Stimulated activated naive B cell treated with anti-CD40 and anti-IgM and Interleukin-4, amounts not matched to agents 10 μg/mL and 1 μg/mL and 100 μg/mL, for 72 hours (primary cell): ENCODE results near the gene DCLK1.
"Not testable (repeated sequence)": the region's sequence is repeated elsewhere in the genome, so short reads cannot be mapped to it uniquely, and the experiment has no call there.

Experiments
- ATAC-seq, 2 donors: fragments of 150-1000 bp; cut with Tn5 transposase; replicated peaks; 2 replicates each; pipeline ENCODE4 v1.10.0; 2021; ENCODE audit warnings: moderate library complexity in 1 of 2
- DNase-seq: peaks from one replicate; pipeline ENCODE4 v3.0.0; 2021
- H3K27ac Mint-ChIP-seq: one replicate; pipeline ENCODE4 v1.8.0; 2022; ENCODE audit warnings: mild to moderate bottlenecking, mixed read lengths
- H3K27me3 Mint-ChIP-seq, 2 donors: one replicate each; pipeline ENCODE4 v1.8.0; 2022; ENCODE audit warnings: mixed read lengths in 2 of 2
- H3K36me3 Mint-ChIP-seq, 2 donors: one replicate each; pipeline ENCODE4 v1.8.0; 2022; ENCODE audit warnings: mixed read lengths in 2 of 2, mild to moderate bottlenecking in 1 of 2
- H3K4me1 Mint-ChIP-seq, 2 donors: one replicate each; pipeline ENCODE4 v1.8.0; 2022; ENCODE audit warnings: mixed read lengths in 2 of 2, mild to moderate bottlenecking in 1 of 2
- H3K4me3 Mint-ChIP-seq, 2 donors: one replicate each; pipeline ENCODE4 v1.8.0; 2022; ENCODE audit warnings: mild to moderate bottlenecking in 2 of 2, mixed read lengths in 2 of 2, moderate library complexity in 1 of 2
- H3K9me3 Mint-ChIP-seq, 2 donors: one replicate each; pipeline ENCODE4 v1.8.0; 2022; ENCODE audit warnings: mixed read lengths in 2 of 2, mild to moderate bottlenecking in 1 of 2

DCLK1 gene

DNA sequence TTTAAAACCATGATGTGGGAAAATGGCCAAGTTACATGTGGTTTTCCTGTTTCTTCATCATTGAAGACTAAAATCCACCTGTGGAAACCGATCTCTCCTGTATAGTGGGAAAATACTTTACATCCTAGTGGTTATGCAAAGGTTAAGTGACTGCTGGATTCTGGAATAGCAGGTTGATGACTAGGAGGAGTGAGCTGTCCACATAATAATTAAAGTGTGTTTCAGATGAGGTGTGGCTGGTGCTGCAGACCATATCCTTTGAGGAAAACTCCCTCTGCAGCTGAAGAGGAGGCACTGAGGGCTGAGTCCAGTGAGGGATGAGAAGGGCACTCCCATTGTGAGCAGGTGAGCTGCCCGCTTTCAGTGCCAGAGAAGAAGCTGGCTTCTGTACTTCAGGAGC lies 43.2 kb downstream of the DCLK1 start:
- Mint-ChIP-seq H3K27me3 (no peaks in the 10 kb centered on the region), H3K4me1 (no peaks in the 10 kb centered on the region), H3K4me3 (no peak overlapping the region), H3K9me3 (peaks cover 0 to 4% of the 10 kb centered on the region in 2 donors), H3K36me3 (no peaks in the 10 kb centered on the region), H3K27ac (no peak overlapping the region)
- no peak for DNase-seq
- ATAC-seq = no peak

DNA sequence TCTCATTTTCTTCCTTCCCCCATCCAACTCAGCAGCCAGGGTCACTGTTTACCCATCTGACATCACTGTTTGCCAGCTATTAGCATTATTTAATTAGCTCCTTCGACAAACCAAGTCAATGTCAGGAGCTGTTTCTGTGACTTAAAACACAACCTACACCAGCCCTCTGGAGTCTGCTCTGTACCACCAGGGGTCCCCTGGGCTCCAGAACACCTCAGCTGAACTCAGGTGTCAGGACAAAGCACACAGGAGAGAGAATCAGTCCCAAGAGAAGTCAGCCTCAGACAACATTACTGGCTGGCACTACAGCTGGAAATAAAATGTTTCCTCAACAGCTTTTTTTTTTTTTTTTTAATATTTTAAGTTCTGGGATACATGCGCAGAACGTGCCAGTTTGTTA lies 45.1 kb downstream of the DCLK1 start:
- DNase-seq (no peak), ATAC-seq (no peak)
- H3K36me3 Mint-ChIP-seq = no peaks in the 10 kb centered on the region
- no peak overlapping the region for H3K27ac Mint-ChIP-seq
- no peaks in the 10 kb centered on the region for H3K27me3 Mint-ChIP-seq
- H3K4me3 Mint-ChIP-seq = no peak overlapping the region
- H3K4me1 Mint-ChIP-seq = no peaks in the 10 kb centered on the region
- no peaks in the 10 kb centered on the region for H3K9me3 Mint-ChIP-seq

DNA sequence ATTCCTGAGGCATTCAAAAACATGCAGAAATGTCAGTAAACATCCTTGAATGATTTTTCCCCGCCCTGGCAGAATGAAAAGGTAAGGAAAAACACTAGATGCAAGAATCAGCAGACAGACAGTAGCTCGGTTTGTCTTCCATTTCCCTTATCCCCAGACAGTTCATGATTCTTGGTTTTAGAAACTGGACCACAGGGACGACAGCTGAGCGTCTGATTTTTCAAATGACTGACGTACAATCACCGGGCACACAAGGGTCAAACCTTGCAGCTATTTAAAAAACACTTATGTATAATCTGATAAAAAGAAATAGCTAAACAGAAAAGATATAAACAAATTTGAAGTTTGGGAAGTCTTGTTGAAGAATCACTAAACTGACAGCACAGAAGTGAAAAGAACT lies 47.1 kb downstream of the DCLK1 start:
- Mint-ChIP-seq H3K36me3 (no peaks in the 10 kb centered on the region), H3K27ac (no peak overlapping the region), H3K4me1 (no peaks in the 10 kb centered on the region)

DNA sequence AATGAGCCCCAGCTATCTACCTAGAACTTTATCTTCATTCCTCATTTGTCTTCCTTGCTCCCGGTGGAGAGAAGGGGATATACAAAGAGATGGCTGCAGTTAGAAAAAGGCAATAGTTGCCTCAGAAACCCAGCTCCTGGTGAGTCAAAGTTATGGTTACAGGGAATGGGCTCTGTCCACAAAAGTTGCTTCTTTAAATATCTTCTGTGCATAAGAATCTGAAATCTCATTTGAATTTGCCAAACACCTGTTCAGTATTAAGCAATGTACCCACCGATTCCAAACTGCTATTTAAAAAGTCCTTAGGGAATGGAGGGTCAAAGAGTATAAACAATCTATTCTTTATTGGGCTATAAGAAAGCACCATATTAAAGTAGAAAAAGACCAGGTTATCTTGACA lies 48.4 kb downstream of the DCLK1 start:
- Mint-ChIP-seq H3K27ac (no peak overlapping the region), H3K4me3 (no peak overlapping the region)
- ATAC-seq = no peak

More for the DNA sequence above, 47.1 kb downstream of the DCLK1 start:
- DNase-seq (no peak), ATAC-seq (no peak)
- peaks cover 0 to 4% of the 10 kb centered on the region in 2 donors for H3K9me3 Mint-ChIP-seq
- no peak overlapping the region for H3K4me3 Mint-ChIP-seq
- H3K27me3 Mint-ChIP-seq = no peaks in the 10 kb centered on the region

DNA sequence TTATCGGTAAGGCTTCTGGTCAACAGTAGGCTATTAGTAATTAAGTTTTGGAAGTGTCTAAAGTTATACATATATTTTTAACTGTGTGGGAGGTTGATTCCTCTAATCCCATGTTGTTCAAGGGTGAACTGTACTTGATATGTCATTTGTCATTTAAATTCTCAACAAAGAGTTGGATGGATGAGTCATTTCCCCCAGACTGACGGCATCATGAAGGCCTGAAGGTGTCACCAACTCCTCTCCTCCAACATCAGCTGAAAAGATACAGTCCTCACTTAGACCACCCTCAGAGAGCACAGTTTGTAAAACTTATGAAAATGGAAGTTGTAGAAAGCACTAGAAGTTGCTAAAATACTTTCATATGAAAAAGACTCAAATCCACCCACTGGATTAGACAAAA lies 48.8 kb downstream of the DCLK1 start:
- no peak for DNase-seq

More for the DNA sequence above, 48.4 kb downstream of the DCLK1 start:
- DNase-seq = no peak
- no peaks in the 10 kb centered on the region for H3K27me3 Mint-ChIP-seq
- H3K9me3 Mint-ChIP-seq = peaks cover 2 to 6% of the 10 kb centered on the region in 2 donors
- no peaks in the 10 kb centered on the region for H3K4me1 Mint-ChIP-seq
- no peaks in the 10 kb centered on the region for H3K36me3 Mint-ChIP-seq

DNA sequence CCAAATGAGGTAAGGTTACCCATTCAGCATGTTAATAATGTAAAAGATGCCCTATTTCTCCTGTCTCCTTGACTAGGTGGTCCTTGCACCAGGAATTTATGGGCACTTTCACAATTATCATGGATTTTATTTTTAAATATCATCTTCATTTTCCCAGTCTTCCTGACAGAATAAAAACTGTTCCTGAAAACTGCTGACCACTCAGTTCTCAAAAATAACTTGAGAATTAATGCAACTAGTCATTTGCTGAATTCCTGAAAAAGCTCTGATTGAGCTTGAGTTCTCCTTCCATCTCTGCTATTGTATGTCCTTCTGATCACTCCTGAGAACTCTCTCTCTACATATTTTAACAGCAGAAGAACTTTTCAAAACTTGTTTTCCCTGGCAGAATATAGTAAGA lies 55.0 kb downstream of the DCLK1 start:
- H3K9me3 Mint-ChIP-seq = peaks cover 2 to 7% of the 10 kb centered on the region in 2 donors
- no peak overlapping the region for H3K27ac Mint-ChIP-seq
- H3K4me1 Mint-ChIP-seq = no peaks in the 10 kb centered on the region
- H3K4me3 Mint-ChIP-seq = no peak overlapping the region
- DNase-seq (no peak), ATAC-seq (no peak)
- H3K27me3 Mint-ChIP-seq = no peaks in the 10 kb centered on the region
- no peaks in the 10 kb centered on the region for H3K36me3 Mint-ChIP-seq

More for the DNA sequence above, 48.8 kb downstream of the DCLK1 start:
- Mint-ChIP-seq H3K27ac (no peak overlapping the region), H3K4me1 (no peaks in the 10 kb centered on the region), H3K36me3 (no peaks in the 10 kb centered on the region), H3K9me3 (peaks cover 2 to 7% of the 10 kb centered on the region in 2 donors), H3K27me3 (no peaks in the 10 kb centered on the region), H3K4me3 (no peak overlapping the region)
- no peak for ATAC-seq

DNA sequence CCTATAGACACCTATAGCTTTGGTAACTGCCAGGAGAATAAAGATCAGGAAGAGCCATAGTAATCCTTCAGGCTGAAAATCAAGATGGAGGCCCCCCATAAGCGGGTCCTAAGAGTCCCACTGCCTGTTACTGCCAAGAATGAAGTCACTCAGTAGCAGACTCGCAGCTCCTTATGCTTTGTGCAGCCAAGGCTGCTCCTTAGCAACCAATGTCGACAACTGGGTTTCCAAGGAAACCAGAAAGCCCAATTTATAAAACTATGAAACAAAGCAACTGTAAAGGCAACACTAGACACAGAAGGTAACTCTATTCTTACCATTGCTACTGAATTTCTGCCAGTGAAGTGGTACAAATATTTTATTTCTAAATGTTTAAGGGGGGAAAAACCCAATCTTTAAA lies 56.5 kb downstream of the DCLK1 start:
- no peak overlapping the region for H3K4me3 Mint-ChIP-seq
- no peak overlapping the region for H3K27ac Mint-ChIP-seq
- no peaks in the 10 kb centered on the region for H3K4me1 Mint-ChIP-seq
- H3K9me3 Mint-ChIP-seq = peaks cover 2 to 3% of the 10 kb centered on the region in 2 donors
- H3K36me3 Mint-ChIP-seq = no peaks in the 10 kb centered on the region
- DNase-seq = no peak
- no peaks in the 10 kb centered on the region for H3K27me3 Mint-ChIP-seq
- no peak for ATAC-seq

DNA sequence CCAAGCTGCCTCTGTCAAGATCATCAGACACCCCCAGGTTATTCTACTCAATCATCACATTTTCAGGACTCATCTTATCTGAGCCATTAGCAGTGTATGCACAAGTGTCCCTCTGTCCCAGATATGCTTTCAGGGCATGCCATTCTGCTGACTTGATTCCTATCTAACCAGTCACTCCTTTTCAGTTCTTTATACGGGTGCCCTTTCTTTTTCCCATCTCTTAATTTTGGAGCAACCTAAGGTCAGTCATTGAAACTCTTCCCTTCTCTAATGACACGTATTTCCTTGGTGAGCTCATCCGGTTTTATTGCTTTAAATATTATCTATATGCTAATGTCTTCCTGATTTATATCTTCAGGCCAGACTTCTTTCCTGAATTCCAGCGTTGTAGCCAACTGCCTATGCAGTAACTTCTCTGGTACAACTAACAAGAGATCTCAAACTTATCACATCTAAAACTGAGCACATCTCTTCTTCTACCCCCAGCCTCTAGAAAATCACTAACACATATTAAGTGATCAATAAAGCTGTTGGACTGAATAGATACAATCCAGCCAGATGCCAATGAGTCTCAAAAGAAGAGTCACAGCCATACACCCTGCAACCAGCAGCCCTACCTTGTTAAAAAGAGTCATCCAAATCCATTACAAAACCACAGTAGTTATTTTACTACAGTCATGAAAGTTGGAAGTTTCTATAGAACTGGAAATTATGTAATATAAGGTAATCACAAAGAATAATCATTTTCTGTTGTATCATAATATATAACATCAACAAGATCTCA lies 58.8 kb downstream of the DCLK1 start:
- H3K36me3 Mint-ChIP-seq = no peaks in the 10 kb centered on the region
- DNase-seq = no peak

DNA sequence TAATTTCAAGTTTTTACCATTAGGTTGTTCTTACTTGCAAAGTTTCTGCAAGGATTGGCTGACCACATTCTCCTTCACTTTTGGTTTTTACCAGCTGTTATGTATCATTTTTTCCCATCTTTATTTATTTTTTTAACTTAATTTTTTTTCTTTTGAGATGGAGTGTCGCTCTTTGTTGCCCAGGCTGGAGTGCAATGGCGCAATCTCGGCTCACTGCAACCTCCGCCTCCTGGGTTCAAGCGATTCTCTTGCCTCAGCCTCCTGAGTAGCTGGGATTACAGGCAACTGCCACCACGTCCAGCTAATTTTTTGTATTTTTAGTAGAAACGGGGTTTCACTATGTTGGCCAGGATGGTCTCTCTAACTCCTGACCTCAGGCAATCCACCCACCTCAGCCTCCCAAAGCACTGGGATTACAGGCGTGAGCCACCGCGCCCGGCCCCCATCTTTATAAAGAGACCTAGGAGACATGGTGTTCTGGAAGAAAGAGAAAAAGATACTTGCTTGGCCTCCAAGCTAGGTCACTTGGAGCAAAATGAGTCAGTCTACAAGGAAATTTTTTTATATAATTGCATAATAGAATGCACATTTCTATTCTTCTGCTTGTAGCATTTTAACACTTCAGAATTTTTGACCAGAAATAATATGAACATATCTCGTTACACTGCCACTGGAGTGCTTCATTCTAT lies 60.5 kb downstream of the DCLK1 start:
- H3K36me3 Mint-ChIP-seq, H3K4me3 Mint-ChIP-seq, ATAC-seq, H3K9me3 Mint-ChIP-seq, H3K27me3 Mint-ChIP-seq, H3K4me1 Mint-ChIP-seq, H3K27ac Mint-ChIP-seq, DNase-seq: not testable (repeated sequence)

More for the DNA sequence above, 58.8 kb downstream of the DCLK1 start:
- Mint-ChIP-seq H3K9me3 (no peaks in the 10 kb centered on the region), H3K27ac (no peak overlapping the region), H3K4me3 (no peak overlapping the region), H3K27me3 (no peaks in the 10 kb centered on the region), H3K4me1 (no peaks in the 10 kb centered on the region)
- ATAC-seq = no peak

DNA sequence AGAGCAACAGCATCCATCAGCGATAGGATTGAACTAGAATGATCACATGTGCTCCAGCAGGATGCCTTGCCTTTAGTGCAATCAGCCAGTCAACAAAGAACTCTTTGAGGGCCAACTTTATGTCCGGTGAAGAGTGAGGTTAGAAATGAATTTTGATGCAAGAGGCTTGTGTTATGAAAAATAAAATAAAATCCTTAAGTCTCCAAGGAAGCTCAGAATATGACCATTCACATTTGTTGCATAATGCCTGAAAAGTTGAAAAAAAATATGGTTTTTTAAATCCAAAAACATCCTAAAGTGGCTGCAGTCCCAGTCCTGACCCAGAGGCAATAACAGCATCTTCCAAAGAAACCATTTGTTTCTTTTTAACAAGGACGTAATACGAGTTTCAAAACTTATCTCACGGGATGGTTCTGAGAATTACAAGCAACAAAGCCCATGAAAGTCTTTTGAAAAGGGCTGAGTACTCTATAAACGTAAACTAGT lies 61.3 kb downstream of the DCLK1 start:
- Mint-ChIP-seq H3K4me1 (no peaks in the 10 kb centered on the region), H3K27ac (no peak overlapping the region), H3K4me3 (no peak overlapping the region), H3K9me3 (no peaks in the 10 kb centered on the region), H3K36me3 (no peaks in the 10 kb centered on the region), H3K27me3 (no peaks in the 10 kb centered on the region)
- ATAC-seq = no peak
- no peak for DNase-seq

DNA sequence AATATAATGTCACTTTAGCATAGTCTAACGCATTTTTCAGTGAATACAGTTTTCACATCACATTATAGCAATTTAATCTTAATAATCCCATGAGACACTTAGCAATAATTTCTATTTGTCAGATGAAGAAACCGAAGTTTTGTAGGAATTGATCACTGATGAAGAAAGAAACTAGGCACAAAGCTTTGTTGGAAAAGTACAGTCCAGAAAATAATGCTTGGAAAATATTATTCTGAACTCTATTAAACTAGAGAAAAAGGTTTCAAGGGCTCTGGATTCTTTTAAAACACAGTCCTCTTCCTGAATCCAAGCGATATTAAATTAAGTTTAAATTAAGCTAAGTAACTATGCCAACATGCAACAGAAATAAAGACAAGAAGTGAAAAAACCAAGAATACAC lies 62.2 kb downstream of the DCLK1 start:
- Mint-ChIP-seq H3K4me3 (no peak overlapping the region), H3K27ac (no peak overlapping the region), H3K27me3 (no peaks in the 10 kb centered on the region), H3K4me1 (no peaks in the 10 kb centered on the region), H3K9me3 (no peaks in the 10 kb centered on the region), H3K36me3 (no peaks in the 10 kb centered on the region)
- no peak for ATAC-seq
- no peak for DNase-seq

DNA sequence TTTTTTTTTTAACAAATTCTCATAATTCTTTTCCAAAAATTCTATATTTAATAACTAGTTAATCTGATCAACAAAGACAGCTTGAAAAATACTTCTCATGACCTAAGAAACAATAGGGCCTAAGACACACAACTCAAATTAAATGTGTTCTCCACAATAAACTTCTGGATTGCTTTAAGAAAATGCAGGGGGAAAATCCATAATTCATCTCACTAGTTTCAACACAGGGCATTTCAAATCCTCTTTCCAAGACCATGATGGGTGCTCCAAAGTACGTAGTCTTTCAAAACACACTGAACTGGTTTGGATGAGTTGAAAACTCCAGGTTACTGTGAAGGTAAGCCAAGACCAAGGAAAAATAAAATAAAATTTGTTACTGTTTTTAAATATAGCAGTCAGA lies 62.6 kb downstream of the DCLK1 start:
- DNase-seq (no peak), ATAC-seq (no peak)
- Mint-ChIP-seq H3K4me1 (no peaks in the 10 kb centered on the region), H3K36me3 (no peaks in the 10 kb centered on the region), H3K27me3 (no peaks in the 10 kb centered on the region), H3K9me3 (no peaks in the 10 kb centered on the region), H3K27ac (no peak overlapping the region), H3K4me3 (no peak overlapping the region)

DNA sequence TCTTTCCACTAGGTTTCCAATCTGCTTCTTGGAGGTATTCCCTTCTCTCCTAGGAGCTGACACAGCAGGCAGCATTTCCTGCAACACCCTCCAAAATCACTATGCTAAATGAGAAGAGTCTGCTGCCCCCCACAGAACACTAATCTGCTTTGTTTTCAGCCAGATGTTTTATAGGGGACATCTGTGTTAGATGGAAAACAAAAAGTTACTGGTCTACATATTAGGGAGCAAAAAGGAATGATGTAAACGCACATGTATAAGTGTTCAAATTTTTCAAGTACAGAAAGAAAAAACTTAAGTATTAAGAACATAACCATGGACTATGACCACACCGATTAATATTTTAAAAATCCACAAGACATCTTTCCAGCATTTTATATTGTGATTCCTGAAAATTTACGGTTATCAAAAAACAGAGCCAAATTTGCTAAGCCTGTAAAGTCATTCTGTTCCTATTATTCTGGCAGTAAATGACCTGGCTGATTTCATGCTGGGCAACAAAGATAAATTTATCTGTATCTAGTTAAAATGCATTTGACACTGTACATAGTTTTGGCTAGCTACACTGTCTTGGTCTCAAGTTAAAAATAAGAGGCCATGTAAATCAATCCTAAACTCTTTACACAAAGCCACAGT lies 63.3 kb downstream of the DCLK1 start:
- Mint-ChIP-seq H3K36me3 (no peaks in the 10 kb centered on the region), H3K9me3 (no peaks in the 10 kb centered on the region), H3K27ac (no peak overlapping the region), H3K4me3 (no peak overlapping the region), H3K27me3 (no peaks in the 10 kb centered on the region), H3K4me1 (no peaks in the 10 kb centered on the region)
- ATAC-seq (no peak), DNase-seq (no peak)

DNA sequence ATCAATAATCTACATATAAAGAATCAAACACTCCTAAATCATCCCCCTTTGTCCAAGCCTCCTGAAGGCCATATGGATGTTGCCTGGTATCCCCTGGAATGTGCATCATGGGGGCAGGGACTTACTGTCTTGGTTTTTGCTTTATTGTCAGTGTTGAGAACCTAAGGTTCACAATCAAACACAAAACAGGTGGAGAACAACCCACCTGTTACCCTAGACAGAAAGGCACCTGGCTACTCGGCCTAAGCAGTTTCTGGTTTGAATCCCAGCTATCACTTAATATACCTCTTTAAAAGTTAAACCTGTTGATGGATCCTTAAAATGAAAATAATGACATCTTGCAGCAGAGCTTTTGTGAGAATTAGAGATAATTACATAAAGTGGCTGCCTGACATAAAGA lies 68.9 kb downstream of the DCLK1 start:
- Mint-ChIP-seq H3K36me3 (no peaks in the 10 kb centered on the region), H3K27me3 (no peaks in the 10 kb centered on the region), H3K4me1 (no peaks in the 10 kb centered on the region), H3K27ac (no peak overlapping the region), H3K9me3 (peaks cover 0 to 3% of the 10 kb centered on the region in 2 donors), H3K4me3 (no peak overlapping the region)
- no peak for ATAC-seq
- DNase-seq = no peak

DNA sequence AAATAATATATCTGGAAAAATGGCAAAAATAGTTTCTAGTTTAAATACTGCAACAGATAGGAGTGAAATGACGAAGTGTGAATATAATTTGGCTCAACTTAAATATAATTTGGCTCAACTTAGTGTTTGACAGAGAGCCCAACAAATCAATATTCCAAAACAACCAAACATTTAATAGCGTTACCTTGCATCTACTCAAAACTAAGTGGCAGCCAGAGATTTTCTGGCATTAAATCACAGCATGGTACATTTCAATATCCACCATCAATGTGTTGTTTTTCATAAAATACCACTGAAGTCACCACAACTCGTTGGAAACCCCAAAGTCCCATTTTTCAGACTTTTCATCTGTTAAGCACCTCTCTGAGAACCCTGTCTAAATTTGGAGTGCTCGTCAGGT lies 69.6 kb downstream of the DCLK1 start:
- DNase-seq (no peak), ATAC-seq (no peak)
- Mint-ChIP-seq H3K27me3 (no peaks in the 10 kb centered on the region), H3K9me3 (peaks cover 0 to 3% of the 10 kb centered on the region in 2 donors), H3K36me3 (no peaks in the 10 kb centered on the region), H3K4me3 (no peak overlapping the region), H3K27ac (no peak overlapping the region), H3K4me1 (no peaks in the 10 kb centered on the region)
